Left lung (tissue), 10 donors: ENCODE data around the gene VEPH1. TPM values are rescaled to one million over a fixed set of nuclear protein-coding genes. Genes with fewer than 3 reads are reported as not detected.
A peak's percentile ranks its signal among the peaks of the same experiment; 100 is the strongest.
"Not testable (repeated sequence)": the region's sequence is repeated elsewhere in the genome, so short reads cannot be mapped to it uniquely, and the experiment has no call there.

ENCODE experiments used
- ATAC-seq: fragments of 200-7000 bp; cut with Tn5 transposase; one replicate; pipeline ENCODE4 v1.9.1; 2020; ENCODE audit warnings: moderate library complexity
- DNase-seq, 4 donors: peaks; one replicate each; pipeline ENCODE4 v3.0.0-alpha.2; 2013 to 2020
- H3K27ac ChIP-seq, 2 donors: fragments of 200-600 bp; sonication (generic) in 1 of 2; one replicate each; pipeline versions ENCODE4 v1.5.0 to v1.8.0; 2020 to 2021
- H3K27me3 ChIP-seq, 2 donors: fragments of 200-600 bp; sonication (generic) in 1 of 2; one replicate each; pipeline versions ENCODE4 v1.5.0 to v1.8.0; 2020 to 2021
- H3K36me3 ChIP-seq, 2 donors: fragments of 200-600 bp; sonication (generic) in 1 of 2; one replicate each; pipeline versions ENCODE4 v1.5.0 to v1.8.0; 2020 to 2021
- H3K4me1 ChIP-seq, 2 donors: fragments of 200-600 bp; one replicate each; pipeline ENCODE4 v1.8.0; 2021
- H3K4me3 ChIP-seq, 2 donors: fragments of 200-600 bp; sonication (generic) in 1 of 2; one replicate each; pipeline versions ENCODE4 v1.5.0 to v1.8.0; 2020 to 2021; ENCODE audit warnings: mild to moderate bottlenecking in 1 of 2
- H3K9me3 ChIP-seq, 2 donors: fragments of 200-600 bp; sonication (generic) in 1 of 2; one replicate each; pipeline versions ENCODE4 v1.5.0 to v1.8.0; 2020 to 2021
- CTCF ChIP-seq, 2 donors: fragments of 200-600 bp; sonication (generic) in 1 of 2; IDR thresholded peaks; one replicate each; pipeline versions ENCODE4 v1.5.0 to v1.8.0; 2021; ENCODE audit warnings: antibody characterized with exemption in 2 of 2
- intact Hi-C, 2 donors: fragments of 100-400 bp; cut with DNase I; formaldehyde crosslinking; loops; one replicate each; pipeline versions ENCODE4 v1.11.2 to v1.14.2; 2022
- polyA plus RNA-seq, 6 donors: library from polyadenylated mRNA; unstranded; fragments of 120-200 nt; gene quantifications; one replicate each; pipeline ENCODE4 v1.2.1, GENCODE V29; 2013; ENCODE audit not compliant: insufficient read length in 6 of 6
- total RNA-seq, 2 donors: library from RNA; stranded (reverse); fragmentation: NEBNext Ultra II Directional; extraction: Animal tissue kit (Norgen Biotek cat#: 25700); gene quantifications; one replicate each; pipeline ENCODE4 v1.2.1, GENCODE V29; 2021
- donor health status: DM: no; HTN: yes; CAD: no.
- donor health status: DM: no; HTN: no; CAD: no.

The VEPH1 gene
- total and polyA plus RNA-seq, 8 donors = 30.4 to 143 (median 42.6) TPM

- DNase-seq = no peak
- Histone ChIP-seq H3K9me3 (no peaks in the 10 kb centered on the region), H3K36me3 (no peaks in the 10 kb centered on the region), H3K4me1 (no peaks in the 10 kb centered on the region), H3K4me3 (no peak overlapping the region), H3K27me3 (no peaks in the 10 kb centered on the region), H3K27ac (no peak overlapping the region)
- TF ChIP-seq CTCF (IDR thresholded peaks at IDR 0.05) = peak in 1 of 2 donors; percentile 5
- no peak for ATAC-seq
- intact Hi-C loops = no loop called here
Observed at GRCh38 chr3:157351981-157352380, 151.2 kb downstream of the VEPH1 start.

GRCh38 chr3:157350651-157351050 is 152.6 kb downstream of the VEPH1 start:
- DNase-seq, intact Hi-C loops, H3K36me3 ChIP-seq, H3K27ac ChIP-seq, H3K27me3 ChIP-seq, H3K4me3 ChIP-seq, ATAC-seq, H3K9me3 ChIP-seq, H3K4me1 ChIP-seq: not testable (repeated sequence)

GRCh38 chr3:157348304-157349075 is 154.7 kb downstream of the VEPH1 start:
- H3K4me3 ChIP-seq, ATAC-seq, H3K36me3 ChIP-seq, H3K27ac ChIP-seq, H3K4me1 ChIP-seq, H3K27me3 ChIP-seq, intact Hi-C loops, H3K9me3 ChIP-seq, DNase-seq: not testable (repeated sequence)

GRCh38 chr3:157347577-157348303 is 155.5 kb downstream of the VEPH1 start:
- DNase-seq = no peak
- H3K27me3 ChIP-seq = no peaks in the 10 kb centered on the region
- H3K27ac ChIP-seq = no peak overlapping the region
- intact Hi-C loops = no loop called here
- no peaks in the 10 kb centered on the region for H3K9me3 ChIP-seq
- TF ChIP-seq CTCF (IDR thresholded peaks at IDR 0.05) = no peak
- no peak for ATAC-seq
- H3K4me3 ChIP-seq = no peak overlapping the region
- no peaks in the 10 kb centered on the region for H3K36me3 ChIP-seq
- no peaks in the 10 kb centered on the region for H3K4me1 ChIP-seq

- H3K4me1 ChIP-seq = no peaks in the 10 kb centered on the region
- no peaks in the 10 kb centered on the region for H3K36me3 ChIP-seq
- DNase-seq (no peak), ATAC-seq (no peak)
- H3K27ac ChIP-seq = no peak overlapping the region
- H3K9me3 ChIP-seq = peaks cover 0 to 3% of the 10 kb centered on the region in 2 donors
- H3K4me3 ChIP-seq = no peak overlapping the region
- no peaks in the 10 kb centered on the region for H3K27me3 ChIP-seq
- intact Hi-C loops = no loop called here
- TF ChIP-seq CTCF (IDR thresholded peaks at IDR 0.05) = no peak
Observed at GRCh38 chr3:157336252-157337009, 166.8 kb downstream of the VEPH1 start.
